ENCODE data around the gene NFATC2. TPM values are rescaled to one million over a fixed set of nuclear protein-coding genes. Genes with fewer than 3 reads are reported as not detected.

The NFATC2 gene
- total and polyA plus RNA-seq, 2 of the 8 experiments (the other 6 are each of a cell fraction or from before 2014, with no cell fraction given) = 0.27 to 0.91 TPM

GRCh38 chr20:51523276-51524013 lies 19.1 kb downstream of the NFATC2 start:
- Histone ChIP-seq H3K79me1 (ENCODE audit: low read depth, low read length) (no peaks in the 10 kb centered on the region), H3K4me3 (ENCODE audit: extremely low read depth in 1 of 4, insufficient read depth in 2 of 4, low read depth in 3 of 4, low read length in 4 of 4) (no peak overlapping the region), H3K9ac (replicated peaks in 1 of 4; ENCODE audit: extremely low read depth in 1 of 4, low read depth in 3 of 4, low read length in 3 of 4) (no peak overlapping the region), H2BK120ac (replicated peaks; ENCODE audit: low read depth, low read length) (no peak overlapping the region), H3K9me3 (ENCODE audit: insufficient read depth in 2 of 2, low read depth in 1 of 2, low read length in 1 of 2) (no peaks in the 10 kb centered on the region), H3K27me3 (replicated peaks in 1 of 4; ENCODE audit: control insufficient read depth in 3 of 4, extremely low read depth in 1 of 4, insufficient read depth in 3 of 4, low read length in 3 of 4) (no peaks in the 10 kb centered on the region), H4K8ac (ENCODE audit: extremely low read depth, insufficient read depth, low read length) (no peak overlapping the region; the same call in 1 of the 2 replicates), H2BK5ac (ENCODE audit: low read depth, low read length) (no peak overlapping the region), H3K23ac (ENCODE audit: insufficient read length) (no peak overlapping the region), H3K23me2 (ENCODE audit: low read depth, low read length) (no peaks in the 10 kb centered on the region), H3K79me2 (ENCODE audit: control insufficient read depth in 1 of 2, insufficient read depth in 2 of 2, low read length in 2 of 2) (no peaks in the 10 kb centered on the region), H3K4ac (replicated peaks; ENCODE audit: insufficient read length, low read depth, low read length) (no peak overlapping the region), H4K91ac (replicated peaks; ENCODE audit: insufficient read length, low read length) (no peak overlapping the region), H2AFZ (ENCODE audit: low read length) (no peak overlapping the region), H2BK20ac (ENCODE audit: low read length) (no peak overlapping the region), H3K27ac (ENCODE audit: low read depth, low read length) (no peak overlapping the region), H3K4me1 (replicated peaks in 1 of 4; ENCODE audit: control insufficient read depth in 3 of 4, insufficient read depth in 4 of 4, low read length in 3 of 4) (no peaks in the 10 kb centered on the region; a peak in 1 of 7 replicates), H3K36me3 (ENCODE audit: control insufficient read depth in 2 of 4, insufficient read depth in 4 of 4, low read length in 3 of 4) (no peaks in the 10 kb centered on the region), H2AK5ac (ENCODE audit: low read depth, low read length) (no peak overlapping the region), H2BK15ac (ENCODE audit: low read length) (no peak overlapping the region), H3K18ac (ENCODE audit: extremely low read depth, low read length) (no peak overlapping the region), H2BK12ac (ENCODE audit: low read depth, low read length) (no peak overlapping the region), H4K20me1 (replicated peaks in 1 of 2; ENCODE audit: control insufficient read depth in 1 of 2, insufficient read depth in 2 of 2, low read length in 2 of 2) (no peaks in the 10 kb centered on the region), H4K5ac (ENCODE audit: insufficient read length, low read depth, low read length) (no peak overlapping the region), H3K14ac (ENCODE audit: insufficient read length) (no peak overlapping the region), H3K56ac (replicated peaks; ENCODE audit: insufficient read length, low read depth, low read length) (no peak overlapping the region), H3K4me2 (ENCODE audit: insufficient read depth in 1 of 2, low read depth in 2 of 2, low read length in 2 of 2) (no peak overlapping the region)
- WGBS, 2 experiments (ENCODE audit: extremely low coverage in 1 of 2, insufficient coverage in 1 of 2, insufficient read length in 1 of 2, insufficient replicate concordance in 2 of 2, low coverage in 1 of 2, low lambda C conversion rate in 2 of 2, missing lambda C conversion rate in 1 of 2) = 95% methylated on average over 59 of the region's 64 CpGs; no CpG with 5 or more reads in 1 of the 2 experiments
- ChIA-PET POLR2A (ENCODE audit: partially characterized antibody) (no interaction called here), CTCF (ENCODE audit: partially characterized antibody) (interaction anchor here (0.6 to 0.9 kb wide), 2 partner anchors 19 to 72 kb away, joined by 3 to 4 read pairs; no protein-coding TSS in a partner anchor)
- DNase-seq (ENCODE audit: low read depth in 1 of 2, low spot score in 2 of 2) = no peak
- FAIRE-seq = no peak
- TF ChIP-seq GTF2F1 (IDR thresholded peaks at IDR 0.05; ENCODE audit: borderline replicate concordance, low read depth, low read length) (no peak), BRCA1 (IDR thresholded peaks at IDR 0.05; ENCODE audit: low read depth, low read length) (no peak), TCF12 (IDR thresholded peaks at IDR 0.05; ENCODE audit: low read depth, low read length) (no peak), RXRA (IDR thresholded peaks at IDR 0.05; ENCODE audit: insufficient read depth, low read depth, low read length) (no peak), RNF2 (IDR thresholded peaks at IDR 0.05; ENCODE audit: borderline replicate concordance, low read depth, low read length, missing control alignments, poor library complexity, severe bottlenecking) (no peak), TBP (IDR thresholded peaks at IDR 0.05; ENCODE audit: low read depth, low read length) (no peak), POLR2AphosphoS5 (IDR thresholded peaks at IDR 0.05; ENCODE audit: low read depth, low read length) (no peak), ATF3 (IDR thresholded peaks at IDR 0.05; ENCODE audit: insufficient read depth, low read depth, low read length) (no peak), SIRT6 (IDR thresholded peaks at IDR 0.05; ENCODE audit: low read length) (no peak), CEBPB (IDR thresholded peaks at IDR 0.05; ENCODE audit: low read depth, low read length) (no peak), E2F6 (IDR thresholded peaks at IDR 0.05) (no peak), KDM5A (IDR thresholded peaks at IDR 0.05; ENCODE audit: low read length) (no peak)
